SJSA1 (cell line): ENCODE results near the gene TNNI2. TPM values are rescaled to one million over a fixed set of nuclear protein-coding genes. Genes with fewer than 3 reads are reported as not detected.
A peak's percentile ranks its signal among the peaks of the same experiment; 100 is the strongest.

Source experiments
- DNase-seq, 2 experiments: peaks; one replicate each; pipeline ENCODE4 v3.0.0-alpha.2; 2015 to 2020; ENCODE audit warnings: low spot score in 2 of 2, low read depth in 1 of 2
- H3K27ac ChIP-seq: fragments of 250-450 bp; sonication (Bioruptor Pico); 2 replicates; pipeline ENCODE4 v1.5.1; 2020; ENCODE audit warnings: mild to moderate bottlenecking, moderate library complexity
- H3K27me3 ChIP-seq: fragments of 250-450 bp; sonication (Bioruptor Pico); replicated peaks from 2 replicates; pipeline ENCODE4 v1.5.1; 2020; ENCODE audit warnings: mild to moderate bottlenecking, moderate library complexity
- H3K36me3 ChIP-seq: fragments of 250-450 bp; sonication (Bioruptor Pico); 2 replicates; pipeline ENCODE4 v1.5.1; 2020; ENCODE audit warnings: mild to moderate bottlenecking
- H3K4me1 ChIP-seq: fragments of 250-450 bp; sonication (Bioruptor Pico); replicated peaks from 2 replicates; pipeline ENCODE4 v1.6.1; 2021; ENCODE audit warnings: mild to moderate bottlenecking
- H3K4me3 ChIP-seq: fragments of 250-450 bp; sonication (Bioruptor Pico); 2 replicates; pipeline ENCODE4 v1.5.1; 2020; ENCODE audit warnings: mild to moderate bottlenecking
- H3K9me3 ChIP-seq: fragments of 250-450 bp; sonication (Bioruptor Pico); replicated peaks from 2 replicates; pipeline ENCODE4 v1.5.1; 2020; ENCODE audit warnings: mild to moderate bottlenecking
- total RNA-seq: library from RNA; depleted of rRNA; stranded (reverse); fragments of >200 nt; shearing (Covaris generic); gene quantifications from 2 replicates; pipeline ENCODE4 v1.2.3, GENCODE V29; 2014

TNNI2 gene
- total RNA-seq, 1 experiment from 2014 or later: not detected

- no peak overlapping the region for H3K4me3 ChIP-seq
- no peaks in the 10 kb centered on the region for H3K36me3 ChIP-seq
- no peak for DNase-seq
- 0 out of 2 replicates have a peak, but pooled peaks cover 4% of the 10 kb centered on the region for H3K27me3 ChIP-seq
- H3K9me3 ChIP-seq: no peaks in the 10 kb centered on the region
- H3K27ac ChIP-seq: no peak overlapping the region
- H3K4me1 ChIP-seq: peaks cover 18% of the 10 kb centered on the region
Observed at GRCh38 chr11:1860108-1860507, 21.3 kb downstream of the TNNI2 start.

GRCh38 chr11:1861435-1862411, 22.9 kb downstream of the TNNI2 start:
- no peak for DNase-seq
- Histone ChIP-seq H3K4me3 (no peak overlapping the region), H3K27me3 (0 out of 2 replicates have a peak, but pooled peaks cover 4% of the 10 kb centered on the region), H3K9me3 (no peaks in the 10 kb centered on the region), H3K4me1 (peaks cover 18% of the 10 kb centered on the region), H3K27ac (no peak overlapping the region), H3K36me3 (no peaks in the 10 kb centered on the region)

- H3K4me3 ChIP-seq: no peak overlapping the region
- peaks cover 18% of the 10 kb centered on the region for H3K4me1 ChIP-seq
- H3K27ac ChIP-seq: peak overlapping the region; percentile 79
- no peaks in the 10 kb centered on the region for H3K9me3 ChIP-seq
- peak in 1 of 2 experiments; percentile 67 for DNase-seq
- 0 out of 2 replicates have a peak, but pooled peaks cover 4% of the 10 kb centered on the region for H3K27me3 ChIP-seq
- H3K36me3 ChIP-seq: no peaks in the 10 kb centered on the region
Observed at GRCh38 chr11:1862588-1863351, 24.0 kb downstream of the TNNI2 start.

- peaks cover 18% of the 10 kb centered on the region for H3K4me1 ChIP-seq
- peaks cover 4% of the 10 kb centered on the region; the same call in 1 of the 2 replicates for H3K27me3 ChIP-seq
- DNase-seq: peak; percentile 92 to 94
- H3K4me3 ChIP-seq: no peak overlapping the region
- no peaks in the 10 kb centered on the region for H3K9me3 ChIP-seq
- H3K27ac ChIP-seq: peak overlapping the region; percentile 79
- no peaks in the 10 kb centered on the region for H3K36me3 ChIP-seq
Observed at GRCh38 chr11:1863352-1864216, 24.8 kb downstream of the TNNI2 start.

GRCh38 chr11:1864231-1864630, 25.4 kb downstream of the TNNI2 start:
- no peak for DNase-seq
- no peak overlapping the region for H3K4me3 ChIP-seq
- H3K27ac ChIP-seq: no peak overlapping the region

GRCh38 chr11:1864831-1865665, 26.3 kb downstream of the TNNI2 start:
- H3K27ac ChIP-seq: no peak overlapping the region
- no peaks in the 10 kb centered on the region for H3K36me3 ChIP-seq
- DNase-seq: no peak
- peaks cover 18% of the 10 kb centered on the region for H3K4me1 ChIP-seq
- peaks cover 10% of the 10 kb centered on the region; the same call in 1 of the 2 replicates for H3K27me3 ChIP-seq
- H3K9me3 ChIP-seq: no peaks in the 10 kb centered on the region
- H3K4me3 ChIP-seq: no peak overlapping the region

More at GRCh38 chr11:1864231-1864630, 25.4 kb downstream of the TNNI2 start:
- Histone ChIP-seq H3K9me3 (no peaks in the 10 kb centered on the region), H3K4me1 (peaks cover 18% of the 10 kb centered on the region), H3K27me3 (peaks cover 10% of the 10 kb centered on the region; the same call in 1 of the 2 replicates), H3K36me3 (no peaks in the 10 kb centered on the region)

- H3K27ac ChIP-seq: no peak overlapping the region
- H3K27me3 ChIP-seq: peaks cover 10% of the 10 kb centered on the region; the same call in 1 of the 2 replicates
- peaks cover 26% of the 10 kb centered on the region for H3K4me1 ChIP-seq
- no peak overlapping the region for H3K4me3 ChIP-seq
- 0 out of 2 replicates have a peak, but pooled peaks cover 1% of the 10 kb centered on the region for H3K9me3 ChIP-seq
- H3K36me3 ChIP-seq: no peaks in the 10 kb centered on the region
- DNase-seq: no peak
Observed at GRCh38 chr11:1866226-1866625, 27.4 kb downstream of the TNNI2 start.

GRCh38 chr11:1866776-1867175, 28.0 kb downstream of the TNNI2 start:
- Histone ChIP-seq H3K27me3 (peaks cover 10% of the 10 kb centered on the region; the same call in 1 of the 2 replicates), H3K4me3 (no peak overlapping the region), H3K27ac (no peak overlapping the region), H3K4me1 (peaks cover 29% of the 10 kb centered on the region), H3K36me3 (no peaks in the 10 kb centered on the region), H3K9me3 (0 out of 2 replicates have a peak, but pooled peaks cover 3% of the 10 kb centered on the region)
- no peak for DNase-seq

- 0 out of 2 replicates have a peak, but pooled peaks cover 3% of the 10 kb centered on the region for H3K9me3 ChIP-seq
Observed at GRCh38 chr11:1867381-1867780, 28.6 kb downstream of the TNNI2 start.

GRCh38 chr11:1868056-1868635, 29.4 kb downstream of the TNNI2 start:
- Histone ChIP-seq H3K27me3 (peaks cover 10% of the 10 kb centered on the region; the same call in 1 of the 2 replicates), H3K36me3 (no peaks in the 10 kb centered on the region), H3K27ac (no peak overlapping the region), H3K4me1 (peaks cover 22% of the 10 kb centered on the region), H3K4me3 (no peak overlapping the region), H3K9me3 (0 out of 2 replicates have a peak, but pooled peaks cover 3% of the 10 kb centered on the region)
- no peak for DNase-seq

More at GRCh38 chr11:1867381-1867780, 28.6 kb downstream of the TNNI2 start:
- H3K4me3 ChIP-seq: no peak overlapping the region
- DNase-seq: no peak
- H3K27ac ChIP-seq: no peak overlapping the region
- H3K36me3 ChIP-seq: no peaks in the 10 kb centered on the region
- H3K27me3 ChIP-seq: peaks cover 10% of the 10 kb centered on the region; the same call in 1 of the 2 replicates
- H3K4me1 ChIP-seq: peaks cover 29% of the 10 kb centered on the region

GRCh38 chr11:1868636-1869291, 30.0 kb downstream of the TNNI2 start:
- DNase-seq: no peak
- Histone ChIP-seq H3K27me3 (peaks cover 10% of the 10 kb centered on the region; the same call in 1 of the 2 replicates), H3K36me3 (no peaks in the 10 kb centered on the region), H3K4me1 (peaks cover 16% of the 10 kb centered on the region), H3K9me3 (0 out of 2 replicates have a peak, but pooled peaks cover 3% of the 10 kb centered on the region), H3K4me3 (no peak overlapping the region), H3K27ac (no peak overlapping the region)
